Measurements from ENCODE around the gene CYB5D1. TPM values are rescaled to one million over a fixed set of nuclear protein-coding genes. Genes with fewer than 3 reads are reported as not detected.

The CYB5D1 gene
- total and polyA plus RNA-seq, 5 donors = 12.1 to 16.2 (median 14.7) TPM

GRCh38 chr17:7834542-7834956 lies 23.3 kb upstream of the CYB5D1 start:
- Histone ChIP-seq H3K4me1 (ENCODE audit: control insufficient read depth, insufficient read depth, low read length) (peaks cover 7% of the 10 kb centered on the region), H3K27ac (ENCODE audit: low read length) (peak overlapping the region; percentile 100), H3K9me3 (ENCODE audit: control insufficient read depth, low read length) (no peaks in the 10 kb centered on the region), H3K27me3 (ENCODE audit: control insufficient read depth, insufficient read depth) (no peaks in the 10 kb centered on the region), H3K4me3 (ENCODE audit: low read length) (peak overlapping the region; percentile 94)
- peak; percentile 75 to 90 (median 87) for DNase-seq
- WGBS = under 1% methylated on average over 20 of the region's 20 CpGs
- ATAC-seq = peak; percentile 20 to 41
- intact Hi-C loops (cut with DNase I) = loop anchor here in 1 of 4 donors (2.0 kb wide), 1 partner anchor 22 kb away; the partner anchor contains the start of gene NAA38

GRCh38 chr17:7834957-7835813 lies 22.6 kb upstream of the CYB5D1 start:
- DNase-seq (peak; percentile 97 to 99 (median 99)), ATAC-seq (peak; percentile 81 to 83)
- H3K27ac ChIP-seq (ENCODE audit: low read length) = peak overlapping the region; percentile 100
- H3K4me1 ChIP-seq (ENCODE audit: control insufficient read depth, insufficient read depth, low read length) = peaks cover 7% of the 10 kb centered on the region
- intact Hi-C loops (cut with DNase I) = loop anchor here in 1 of 4 donors (2.0 kb wide), 1 partner anchor 22 kb away; the partner anchor contains the start of gene NAA38
- no peaks in the 10 kb centered on the region for H3K9me3 ChIP-seq (ENCODE audit: control insufficient read depth, low read length)
- under 1% methylated on average over 69 of the region's 69 CpGs for WGBS
- no peaks in the 10 kb centered on the region for H3K27me3 ChIP-seq (ENCODE audit: control insufficient read depth, insufficient read depth)
- H3K4me3 ChIP-seq (ENCODE audit: low read length) = peak overlapping the region; percentile 94

- no peaks in the 10 kb centered on the region for H3K27me3 ChIP-seq (ENCODE audit: control insufficient read depth, insufficient read depth)
- H3K4me1 ChIP-seq (ENCODE audit: control insufficient read depth, insufficient read depth, low read length) = peaks cover 9% of the 10 kb centered on the region
- DNase-seq (peak; percentile 83 to 94 (median 93)), ATAC-seq (peak; percentile 43 to 59)
- intact Hi-C loops (cut with DNase I) = loop anchor here in 1 of 4 donors (2.0 kb wide), 1 partner anchor 21 kb away; the partner anchor contains the start of gene NAA38
- WGBS = under 1% methylated on average over 61 of the region's 61 CpGs
- peak overlapping the region; percentile 98 for H3K27ac ChIP-seq (ENCODE audit: low read length)
- no peaks in the 10 kb centered on the region for H3K9me3 ChIP-seq (ENCODE audit: control insufficient read depth, low read length)
- H3K4me3 ChIP-seq (ENCODE audit: low read length) = peak overlapping the region; percentile 94
These were observed 21.8 kb upstream of the CYB5D1 start for GRCh38 chr17:7835814-7836595.

DNA sequence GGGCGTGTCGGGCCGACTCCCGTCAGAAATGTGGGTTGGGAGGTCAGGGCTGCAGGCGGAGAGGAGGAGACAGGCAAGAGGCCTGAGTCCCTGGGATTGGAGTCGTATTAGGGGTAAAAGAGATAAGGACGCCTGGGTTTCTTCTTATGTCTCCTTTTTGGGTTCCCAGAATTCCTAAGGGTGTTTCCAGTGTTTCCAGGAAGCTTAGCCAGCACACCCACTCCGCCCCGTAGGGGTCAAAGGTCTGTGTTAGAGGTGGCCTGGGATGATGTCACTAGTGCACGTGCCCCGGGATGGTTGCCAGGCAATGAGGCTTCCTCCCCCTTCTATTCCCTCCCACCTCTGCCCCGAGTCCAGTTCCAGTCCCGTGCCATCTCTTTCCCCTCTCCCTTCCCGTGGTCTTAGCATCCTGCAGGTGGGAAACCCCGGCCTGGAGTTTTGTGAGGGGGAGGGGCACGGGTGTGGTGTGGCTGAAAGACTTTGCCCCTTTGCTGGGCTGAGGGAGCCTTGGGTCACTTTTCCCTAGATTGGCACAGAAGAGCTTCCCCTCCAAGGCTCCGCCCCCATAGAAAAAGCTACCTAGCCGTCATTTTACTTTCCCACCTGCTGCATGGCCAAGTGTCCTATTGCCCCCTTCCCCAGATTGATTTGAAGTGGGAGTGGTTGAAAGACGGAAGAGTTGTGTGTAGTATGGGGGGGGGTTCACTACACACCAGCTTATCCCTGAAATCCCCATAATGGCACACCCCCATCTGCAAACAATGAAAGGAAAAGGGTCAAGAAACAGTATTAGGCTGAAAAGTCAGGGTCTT lies 21.0 kb upstream of the CYB5D1 start:
- Histone ChIP-seq H3K4me1 (ENCODE audit: control insufficient read depth, insufficient read depth, low read length) (peaks cover 12% of the 10 kb centered on the region), H3K27me3 (ENCODE audit: control insufficient read depth, insufficient read depth) (no peaks in the 10 kb centered on the region), H3K27ac (ENCODE audit: low read length) (peak overlapping the region; percentile 98), H3K4me3 (ENCODE audit: low read length) (peak overlapping the region; percentile 94), H3K9me3 (ENCODE audit: control insufficient read depth, low read length) (no peaks in the 10 kb centered on the region)
- peak; percentile 93 to 96 (median 95) for DNase-seq
- intact Hi-C loops (cut with DNase I) = no loop called here
- peak; percentile 30 to 50 for ATAC-seq
- 2% methylated on average over 19 of the region's 19 CpGs for WGBS

GRCh38 chr17:7837408-7838088 lies 20.3 kb upstream of the CYB5D1 start:
- 8% methylated on average over 8 of the region's 8 CpGs for WGBS
- Histone ChIP-seq H3K9me3 (ENCODE audit: control insufficient read depth, low read length) (no peaks in the 10 kb centered on the region), H3K27me3 (ENCODE audit: control insufficient read depth, insufficient read depth) (no peaks in the 10 kb centered on the region), H3K4me1 (ENCODE audit: control insufficient read depth, insufficient read depth, low read length) (peaks cover 12% of the 10 kb centered on the region), H3K4me3 (ENCODE audit: low read length) (peak overlapping the region; percentile 17), H3K27ac (ENCODE audit: low read length) (peak overlapping the region; percentile 98)
- no peak for ATAC-seq
- DNase-seq = no peak
- intact Hi-C loops (cut with DNase I) = no loop called here

DNA sequence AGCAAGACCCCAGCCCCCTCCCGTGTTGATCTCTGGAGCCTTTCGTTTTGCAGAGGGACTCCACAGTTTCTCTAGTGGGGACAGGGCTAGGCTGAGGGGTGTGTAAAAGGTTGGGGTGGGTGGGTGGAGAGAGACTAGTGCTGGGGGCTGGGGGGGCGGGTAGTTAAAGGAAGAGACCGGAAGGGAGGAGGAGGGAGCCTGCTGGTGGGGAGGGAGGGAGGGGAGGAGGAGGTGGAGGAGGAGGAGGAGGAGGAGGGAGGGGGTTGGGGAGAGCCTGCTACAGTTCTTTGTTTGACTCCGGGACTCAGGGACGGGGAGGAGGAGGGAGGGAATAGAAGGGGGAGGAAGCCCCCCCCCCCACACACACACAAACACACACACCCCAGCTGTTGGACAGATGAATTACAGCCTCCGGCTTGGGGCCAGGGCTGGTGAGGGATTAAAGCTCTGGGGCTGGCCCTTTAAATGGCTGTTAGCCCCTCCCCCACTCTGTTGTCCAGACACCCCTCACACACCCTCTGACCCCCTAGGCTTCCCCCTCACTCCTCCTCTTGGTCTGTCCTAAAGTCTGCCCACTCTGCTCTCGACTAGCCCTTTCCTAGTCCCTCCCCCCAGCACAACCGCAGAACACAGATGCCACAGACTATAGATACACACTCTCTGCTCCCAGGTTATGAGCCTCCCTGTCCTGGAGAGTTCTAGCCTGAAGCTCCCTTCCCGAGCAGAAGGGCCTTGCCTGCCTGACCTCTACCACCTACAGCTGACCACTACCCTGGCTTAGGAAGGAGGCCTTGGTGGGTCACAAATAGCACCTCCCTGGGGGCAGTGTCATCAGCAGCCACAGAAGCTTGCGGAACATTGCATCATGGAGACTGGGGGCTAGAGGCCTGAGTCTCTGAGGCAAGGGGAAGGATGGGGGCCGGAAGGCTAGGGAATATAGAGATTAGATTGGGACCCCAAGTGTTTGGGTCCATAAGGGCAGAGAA lies 19.4 kb upstream of the CYB5D1 start:
- H3K9me3 ChIP-seq (ENCODE audit: control insufficient read depth, low read length) = no peaks in the 10 kb centered on the region
- H3K4me1 ChIP-seq (ENCODE audit: control insufficient read depth, insufficient read depth, low read length) = peaks cover 12% of the 10 kb centered on the region
- no peaks in the 10 kb centered on the region for H3K27me3 ChIP-seq (ENCODE audit: control insufficient read depth, insufficient read depth)
- intact Hi-C loops (cut with DNase I) = no loop called here
- DNase-seq = peak; percentile 42 to 70 (median 61)
- H3K4me3 ChIP-seq (ENCODE audit: low read length) = peak overlapping the region; percentile 17
- no peak for ATAC-seq
- WGBS = 13% methylated on average over 12 of the region's 12 CpGs
- H3K27ac ChIP-seq (ENCODE audit: low read length) = peak overlapping the region; percentile 31

DNA sequence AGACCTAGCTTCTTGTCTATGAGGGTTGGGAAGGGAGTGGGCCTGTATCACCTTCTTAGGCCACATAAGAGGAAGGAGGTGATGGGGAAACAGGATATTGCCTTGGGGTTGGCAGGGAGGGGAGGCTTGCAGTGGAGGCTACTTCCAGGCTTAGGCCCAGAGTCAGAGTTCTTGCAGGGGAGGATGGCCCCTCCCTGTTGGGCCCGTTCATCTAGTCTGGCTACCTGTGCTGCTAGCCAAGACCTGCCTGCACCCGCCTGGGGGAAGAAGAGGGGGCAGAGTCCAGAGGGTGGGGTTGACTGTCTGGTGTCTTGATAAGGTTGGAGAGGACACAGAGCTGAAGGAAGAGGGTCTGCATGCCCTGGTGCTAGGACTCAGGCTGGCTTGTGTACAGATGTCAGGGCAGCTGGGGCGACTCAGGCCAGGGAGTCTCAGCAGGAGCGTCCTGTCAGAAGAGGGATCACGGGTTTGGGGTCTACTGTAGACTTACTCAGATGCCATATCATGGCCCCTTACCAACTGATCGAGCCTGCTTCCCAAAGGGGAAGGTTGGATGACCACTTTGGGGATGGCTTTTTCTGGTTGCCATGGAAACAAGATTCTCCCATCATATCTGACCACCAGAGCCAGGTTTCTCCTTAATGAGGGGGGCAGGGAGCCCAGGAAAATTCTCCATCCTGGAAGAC lies 18.5 kb upstream of the CYB5D1 start:
- Histone ChIP-seq H3K4me3 (ENCODE audit: low read length) (no peak overlapping the region), H3K9me3 (ENCODE audit: control insufficient read depth, low read length) (no peaks in the 10 kb centered on the region), H3K27ac (ENCODE audit: low read length) (no peak overlapping the region), H3K4me1 (ENCODE audit: control insufficient read depth, insufficient read depth, low read length) (peaks cover 12% of the 10 kb centered on the region), H3K27me3 (ENCODE audit: control insufficient read depth, insufficient read depth) (no peaks in the 10 kb centered on the region)
- intact Hi-C loops (cut with DNase I) = no loop called here
- ATAC-seq (no peak), DNase-seq (peak; percentile 26 to 49 (median 40))
- 60% methylated on average over 6 of the region's 6 CpGs for WGBS

DNA sequence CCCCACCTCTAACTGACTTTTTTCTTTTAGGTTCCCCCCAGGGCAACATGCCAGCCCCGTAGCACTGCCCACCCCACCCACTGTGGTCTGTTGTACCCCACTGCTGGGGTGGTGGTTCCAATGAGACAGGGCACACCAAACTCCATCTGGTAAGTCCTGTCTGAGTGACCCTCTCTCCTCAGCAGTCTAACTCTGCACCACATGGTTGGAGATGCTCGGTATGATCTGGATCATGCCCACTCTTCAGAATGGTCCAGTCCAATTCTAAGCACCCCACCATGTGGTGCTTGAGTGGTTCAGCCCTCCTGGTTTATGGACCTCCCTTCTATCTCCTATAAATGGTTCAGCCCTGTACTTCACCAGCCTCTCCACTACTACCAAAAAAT lies 17.9 kb upstream of the CYB5D1 start:
- Histone ChIP-seq H3K4me1 (ENCODE audit: control insufficient read depth, insufficient read depth, low read length) (peaks cover 12% of the 10 kb centered on the region), H3K4me3 (ENCODE audit: low read length) (no peak overlapping the region), H3K27ac (ENCODE audit: low read length) (no peak overlapping the region), H3K9me3 (ENCODE audit: control insufficient read depth, low read length) (no peaks in the 10 kb centered on the region), H3K27me3 (ENCODE audit: control insufficient read depth, insufficient read depth) (no peaks in the 10 kb centered on the region)
- WGBS = 42% methylated on average over 2 of the region's 2 CpGs
- ATAC-seq (no peak), DNase-seq (no peak)
- intact Hi-C loops (cut with DNase I) = loop anchor here in 1 of 4 donors (10.0 kb wide), 1 partner anchor 305 kb away; no protein-coding TSS in a partner anchor

GRCh38 chr17:7840441-7840840 lies 17.4 kb upstream of the CYB5D1 start:
- intact Hi-C loops (cut with DNase I) = loop anchor here in 1 of 4 donors (10.0 kb wide), 1 partner anchor 304 kb away; no protein-coding TSS in a partner anchor
- H3K27ac ChIP-seq (ENCODE audit: low read length) = no peak overlapping the region
- DNase-seq (no peak), ATAC-seq (no peak)
- H3K9me3 ChIP-seq (ENCODE audit: control insufficient read depth, low read length) = no peaks in the 10 kb centered on the region
- H3K27me3 ChIP-seq (ENCODE audit: control insufficient read depth, insufficient read depth) = no peaks in the 10 kb centered on the region
- no peak overlapping the region for H3K4me3 ChIP-seq (ENCODE audit: low read length)
- 54% methylated on average over 1 of the region's 1 CpG for WGBS
- peaks cover 12% of the 10 kb centered on the region for H3K4me1 ChIP-seq (ENCODE audit: control insufficient read depth, insufficient read depth, low read length)
